HG03520 (cell line): Measurements from ENCODE around the gene NOP14.
"Not testable (repeated sequence)": the region's sequence is repeated elsewhere in the genome, so short reads cannot be mapped to it uniquely, and the experiment has no call there.

Experiments
- ATAC-seq: cut with Tn5 transposase; IDR thresholded peaks from one replicate; pipeline ENCODE4 v1.9.1; 2021; ENCODE audit warnings: mild to moderate bottlenecking, moderate library complexity; ENCODE audit not compliant: unreplicated experiment

Gene NOP14

GRCh38 chr4:2918300-2918699, 44.9 kb downstream of the NOP14 start:
- ATAC-seq: not testable (repeated sequence)

DNA sequence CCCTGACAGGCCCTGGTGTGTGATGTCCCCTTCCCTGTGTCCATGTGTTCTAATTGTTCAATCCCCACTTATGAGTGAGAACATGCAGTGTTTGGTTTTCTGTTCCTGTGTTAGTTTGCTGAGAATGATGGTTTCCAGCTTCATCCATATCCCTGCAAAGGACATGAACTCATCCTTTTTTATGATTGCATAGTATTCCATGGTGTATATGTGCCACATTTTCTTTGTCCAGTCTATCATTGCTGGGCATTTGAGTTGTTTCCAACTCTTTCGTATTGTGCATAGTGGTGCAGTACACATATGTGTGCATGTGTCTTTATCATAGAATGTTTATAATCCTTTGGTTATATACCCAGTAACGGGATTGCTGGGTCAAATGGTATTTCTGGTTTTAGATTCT, 46.5 kb downstream of the NOP14 start:
- ATAC-seq: not testable (repeated sequence)

DNA sequence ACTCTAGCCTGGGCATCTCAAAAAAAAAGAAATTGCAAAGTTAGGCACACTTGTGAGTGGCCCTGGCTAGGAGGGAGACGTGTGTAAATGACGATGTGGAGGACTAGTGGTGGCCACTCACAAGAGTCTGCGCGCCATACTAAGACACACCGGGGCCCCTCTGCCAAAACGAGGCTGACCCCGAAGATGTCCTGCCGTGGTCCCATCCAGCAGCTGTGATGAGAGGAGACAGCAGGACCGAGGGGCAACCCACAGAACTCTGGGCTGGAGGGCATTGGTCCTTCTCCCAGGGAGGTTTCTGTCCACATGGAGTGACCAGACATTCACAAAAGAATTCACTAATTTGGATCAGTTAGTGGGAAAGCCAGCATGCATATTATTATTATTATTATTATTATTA, 47.4 kb downstream of the NOP14 start:
- no peak for ATAC-seq

DNA sequence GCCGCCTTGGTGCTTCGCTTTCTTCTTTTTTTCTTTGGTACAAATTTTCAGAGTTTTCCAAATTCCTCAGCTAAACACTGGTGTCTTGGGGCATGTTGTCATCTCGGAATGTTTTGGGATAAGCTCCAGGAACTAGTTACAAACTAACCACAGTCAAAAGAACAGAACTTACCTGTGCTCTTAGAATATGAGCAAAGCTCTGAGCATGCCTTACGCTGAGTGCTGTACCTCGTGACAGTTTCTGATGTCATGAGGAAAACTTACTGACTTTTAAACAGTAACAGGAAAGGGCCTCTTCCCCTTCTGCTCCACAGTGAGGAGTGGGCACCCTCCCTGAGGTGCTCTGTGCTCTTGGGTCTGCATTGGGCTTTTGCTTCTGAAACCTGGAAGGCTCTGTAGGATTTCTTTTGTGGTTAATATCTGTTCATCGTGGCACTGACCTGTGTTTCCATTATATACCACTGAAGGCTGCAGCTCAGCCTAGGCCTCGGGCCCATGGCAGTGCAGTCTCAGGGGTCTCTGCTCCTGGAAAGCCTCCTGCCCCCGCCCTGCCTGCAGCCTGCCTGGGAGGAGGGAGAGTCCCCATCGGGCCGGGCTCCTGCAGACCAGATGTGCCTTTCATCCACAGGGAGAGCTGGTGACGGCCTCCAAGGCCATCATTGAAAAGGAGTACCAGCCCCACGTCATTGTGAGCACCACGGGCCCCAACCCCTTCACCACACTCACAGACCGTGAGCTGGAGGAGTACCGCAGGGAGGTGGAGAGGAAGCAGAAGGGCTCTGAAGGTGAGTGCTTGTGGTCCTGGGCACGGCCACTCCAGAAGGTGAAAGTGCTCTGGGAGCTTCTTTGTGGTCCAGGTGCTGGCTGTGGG, 48.7 kb downstream of the NOP14 start:
- ATAC-seq: no peak

- no peak for ATAC-seq
Measured at GRCh38 chr4:2913168-2913567, 50.0 kb downstream of the NOP14 start.

DNA sequence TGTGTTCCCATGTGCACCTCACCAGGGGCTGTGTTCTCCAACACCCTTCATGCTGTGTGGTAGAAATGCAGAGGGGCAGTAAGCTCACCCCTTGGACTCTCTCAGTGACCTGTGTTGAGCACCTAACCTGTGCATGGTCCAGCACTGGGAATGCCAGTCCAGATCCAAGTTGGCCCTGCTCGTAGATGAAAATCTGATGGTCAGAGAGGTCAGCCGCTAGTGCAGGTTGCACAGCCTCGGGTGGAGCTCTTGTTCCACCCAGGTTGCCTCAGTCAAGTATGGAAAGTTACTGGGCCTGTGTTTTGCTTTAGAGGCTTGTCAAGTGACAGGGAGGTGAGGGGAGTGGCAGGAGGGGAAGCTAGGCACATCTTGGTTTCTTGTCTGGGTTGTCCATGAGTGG, 51.3 kb downstream of the NOP14 start:
- no peak for ATAC-seq

DNA sequence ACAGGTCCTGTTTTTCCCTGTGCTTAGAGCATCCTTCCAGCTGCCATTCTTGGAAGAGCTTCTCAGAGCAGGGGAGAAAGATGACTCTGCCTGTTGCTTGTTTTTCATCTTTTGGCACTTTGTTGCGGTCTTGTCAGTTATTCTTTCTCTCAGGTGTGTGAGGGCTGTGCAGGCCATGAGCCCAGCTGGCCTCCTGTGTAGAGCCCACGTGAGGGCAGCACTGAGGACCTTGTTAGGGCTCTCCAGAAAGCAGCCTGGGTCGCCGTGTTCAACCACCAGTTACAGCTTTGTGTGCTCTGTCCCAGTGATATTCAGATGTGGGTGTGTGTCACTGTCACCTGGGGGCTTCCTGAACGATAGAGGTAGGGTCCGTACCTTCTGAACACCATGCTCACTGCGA, 52.8 kb downstream of the NOP14 start:
- no peak for ATAC-seq

- no peak for ATAC-seq
Measured at GRCh38 chr4:2909583-2909982, 53.6 kb downstream of the NOP14 start.

GRCh38 chr4:2908686-2909085, 54.5 kb downstream of the NOP14 start:
- no peak for ATAC-seq

DNA sequence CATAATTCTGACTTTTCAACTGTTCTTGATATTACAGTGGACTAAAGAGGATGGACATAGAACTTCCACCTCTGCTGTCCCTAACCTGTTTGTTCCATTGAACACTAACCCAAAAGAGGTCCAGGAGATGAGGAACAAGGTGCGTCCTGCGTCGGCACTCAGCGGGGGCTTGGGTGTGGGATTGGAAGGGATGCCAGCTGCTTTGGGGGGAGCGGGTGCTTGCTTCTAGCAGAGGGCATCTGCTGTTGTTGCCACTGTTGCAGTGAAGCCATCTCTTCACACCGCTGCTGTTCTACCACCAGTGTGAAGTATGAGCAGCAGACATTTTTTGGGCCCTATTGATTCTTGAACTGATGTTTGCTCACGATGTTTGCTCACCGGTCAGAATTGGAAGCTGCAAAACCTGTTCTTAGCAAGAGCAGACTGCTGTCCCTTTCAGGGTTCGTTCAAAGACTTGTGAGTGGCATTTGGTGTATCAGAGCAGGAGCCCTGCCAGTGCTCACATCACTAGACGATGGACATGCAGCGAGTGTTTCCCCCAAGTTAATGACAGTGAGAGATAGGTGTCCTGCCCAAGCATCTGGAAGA, 55.4 kb downstream of the NOP14 start:
- ATAC-seq: no peak

DNA sequence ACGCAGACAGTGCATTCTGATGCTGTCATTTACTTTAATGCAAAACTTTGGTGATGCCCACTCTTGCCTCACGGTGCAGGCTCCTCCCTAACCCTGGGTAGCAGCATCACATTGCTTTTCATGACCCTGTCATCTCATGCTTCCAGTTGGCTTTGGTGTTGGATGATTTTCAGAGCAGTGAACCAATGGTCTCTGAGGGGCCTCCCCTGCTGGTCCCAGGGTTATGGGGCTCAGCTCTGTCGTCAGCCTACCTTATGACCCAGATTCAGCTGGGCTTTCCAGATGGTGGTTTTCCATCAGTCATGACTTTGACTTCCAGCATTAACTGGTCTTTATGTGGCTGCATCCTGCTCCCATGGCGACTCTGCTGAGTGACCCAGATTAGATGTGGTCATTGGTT, 56.0 kb downstream of the NOP14 start:
- ATAC-seq: no peak

DNA sequence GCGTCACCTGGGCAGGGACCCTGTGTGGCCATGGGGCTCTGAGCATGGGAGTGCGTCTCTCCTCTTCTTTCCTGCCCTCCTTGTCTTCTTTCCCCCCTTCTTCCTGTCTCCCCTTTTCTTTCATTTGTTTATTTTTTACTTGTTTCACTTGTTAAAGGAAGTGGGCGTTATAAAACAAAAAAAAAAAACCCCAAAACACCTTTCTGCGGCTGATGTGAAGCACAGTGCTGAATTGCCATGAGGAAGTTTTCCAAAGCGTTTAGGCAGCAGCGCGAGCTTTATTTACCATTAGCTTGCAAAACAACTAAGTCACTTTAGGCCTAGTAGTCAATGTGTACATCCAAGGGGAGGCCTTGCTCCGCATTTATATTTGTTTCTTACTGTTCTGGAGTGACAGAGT, 57.0 kb downstream of the NOP14 start:
- no peak for ATAC-seq

DNA sequence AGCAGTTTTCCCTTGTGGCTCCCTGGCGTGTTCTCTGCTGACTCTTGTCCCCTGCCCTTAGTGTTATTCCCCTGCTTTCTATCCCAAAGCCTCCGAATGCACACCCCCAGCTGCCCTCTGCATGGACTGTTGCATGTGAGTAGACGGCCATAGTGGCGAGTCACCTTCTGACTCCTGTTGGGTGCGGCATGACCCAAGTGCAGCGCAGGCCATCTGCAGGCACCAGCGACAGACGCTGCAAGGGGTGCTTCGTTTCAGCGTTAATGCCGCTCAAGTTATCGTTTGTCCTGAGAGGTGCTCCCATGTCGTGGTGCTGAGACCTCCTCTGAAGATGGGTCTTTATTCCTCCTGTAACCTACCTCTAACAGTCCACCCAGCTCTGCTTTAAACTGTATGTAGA, 57.7 kb downstream of the NOP14 start:
- no peak for ATAC-seq

DNA sequence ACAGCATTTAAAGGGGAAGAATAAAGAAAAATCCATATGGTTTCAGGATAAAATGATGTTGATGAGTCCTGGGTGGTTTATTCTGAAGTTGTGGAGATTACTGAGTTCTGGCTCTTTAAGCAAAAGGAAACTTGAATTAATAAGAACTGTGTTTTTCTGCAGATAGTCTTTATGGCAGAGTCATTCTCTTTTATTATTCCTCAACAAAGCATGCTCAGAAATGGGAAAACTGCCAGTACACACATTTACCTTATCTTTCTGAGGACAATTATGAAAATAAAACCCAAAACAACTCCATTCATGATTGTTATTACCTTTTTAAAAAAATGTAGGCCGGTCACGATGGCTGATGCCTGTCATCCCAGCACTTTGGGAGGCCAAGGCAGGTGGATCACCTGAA, 61.1 kb downstream of the NOP14 start:
- no peak for ATAC-seq

DNA sequence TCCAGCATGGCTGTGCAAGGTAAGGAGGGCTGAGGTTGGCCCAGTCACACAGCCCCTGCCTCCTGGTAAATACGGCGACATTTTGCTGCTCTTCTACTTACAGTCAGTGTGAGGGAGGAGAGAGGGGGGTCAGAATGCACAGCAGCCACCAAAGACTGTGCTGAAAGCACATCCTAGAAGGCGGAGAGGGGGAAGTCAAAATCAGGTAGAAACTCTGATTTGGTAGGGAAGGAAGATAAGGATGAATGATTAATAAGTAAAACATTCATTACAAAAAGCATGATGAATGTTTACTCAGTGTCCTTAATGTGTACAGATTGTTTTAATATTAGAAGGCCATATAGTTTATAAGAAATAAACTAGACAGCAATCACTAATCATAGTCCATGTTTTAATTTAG, 62.0 kb downstream of the NOP14 start:
- no peak for ATAC-seq

DNA sequence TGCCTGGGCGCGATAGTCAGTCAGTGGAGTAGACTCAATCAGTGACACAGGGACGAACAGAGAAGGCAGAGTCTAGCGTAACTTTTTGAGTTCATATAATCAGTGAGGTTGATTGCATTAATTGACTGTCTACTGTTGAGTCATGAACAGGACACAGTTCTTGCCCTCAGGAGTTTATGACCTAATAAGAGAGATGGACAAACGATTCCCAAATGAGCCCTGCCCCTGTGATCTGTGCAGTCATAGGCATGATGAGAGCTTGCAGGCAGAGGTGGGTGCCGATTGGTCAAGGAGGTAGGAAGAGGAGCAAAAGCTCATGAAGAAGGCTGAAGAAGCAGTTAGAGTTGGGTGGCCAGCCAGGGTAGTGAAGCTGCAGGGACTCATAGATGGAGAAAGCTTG, 62.5 kb downstream of the NOP14 start:
- ATAC-seq: no peak

DNA sequence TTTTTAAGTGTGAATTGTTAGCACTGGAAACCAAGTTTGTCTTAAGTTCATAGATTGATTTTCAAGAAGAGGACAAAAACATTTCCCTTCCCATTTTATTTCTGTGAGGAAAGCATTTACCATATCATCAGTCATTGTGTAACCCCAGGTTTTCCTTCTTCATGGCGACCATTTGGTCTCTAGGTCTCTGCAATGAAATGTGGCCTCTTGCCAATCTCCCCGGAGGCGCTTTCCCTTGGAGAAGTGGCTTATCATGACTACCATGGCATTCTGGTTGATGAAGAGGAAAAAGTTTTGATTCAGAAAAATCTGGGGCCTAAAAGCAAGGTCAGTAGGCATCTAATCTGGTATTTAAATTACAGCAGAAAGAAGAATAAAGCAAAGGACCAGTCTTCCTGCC, 65.2 kb downstream of the NOP14 start:
- ATAC-seq: no peak

DNA sequence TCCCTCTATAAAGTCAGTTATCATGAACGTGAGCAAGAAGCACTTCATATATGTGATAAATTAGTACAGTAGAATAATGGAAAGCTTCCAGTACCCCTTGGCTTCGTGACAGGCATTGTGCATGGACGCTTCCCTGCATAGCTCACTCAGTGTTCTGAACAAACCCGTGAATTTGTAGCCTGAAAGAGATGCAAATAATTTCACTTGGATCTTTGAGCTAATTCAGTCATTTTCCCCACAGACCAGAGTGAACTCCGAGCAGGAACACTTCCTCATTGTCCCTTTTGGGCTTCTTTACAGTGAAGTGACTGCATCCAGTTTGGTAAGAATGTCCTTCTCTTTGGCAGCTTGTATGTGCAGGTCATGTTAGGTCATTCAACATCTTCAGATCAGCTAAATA, 69.4 kb downstream of the NOP14 start:
- ATAC-seq: no peak

GRCh38 chr4:2891294-2891693, 71.9 kb downstream of the NOP14 start:
- no peak for ATAC-seq

DNA sequence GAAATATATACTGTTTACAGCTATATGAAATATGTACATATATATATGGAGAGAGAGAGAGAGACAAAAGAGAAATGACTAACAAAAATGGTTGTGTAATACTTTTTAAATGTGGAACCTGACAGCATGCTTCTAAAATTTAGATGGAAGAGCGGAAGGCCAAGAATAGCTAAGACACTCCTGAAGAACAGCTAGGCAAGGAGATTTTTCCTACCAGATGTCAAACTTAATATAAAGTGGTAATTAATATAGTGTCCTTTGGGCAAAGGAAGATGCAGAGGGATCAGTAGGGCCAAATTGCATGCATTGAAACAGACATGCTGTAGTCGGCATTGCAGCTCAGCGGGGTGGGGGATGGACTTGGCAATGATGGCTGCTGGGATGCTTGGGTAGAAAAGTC, 74.3 kb downstream of the NOP14 start:
- no peak for ATAC-seq
